GM11168 (cell line): ENCODE results near the gene ARX.

Source experiments
- in situ Hi-C: fragments of 300-500 bp; cut with MboI; formaldehyde crosslinking; loops from one replicate; pipeline ENCODE4 v1.12.0; 2022; ENCODE audit warnings: low sequenced_read_pairs; ENCODE audit not compliant: unreplicated experiment

Gene ARX

GRCh38 chrX:25015486-25016360, at the start of gene ARX:
Gene ARX, minus strand, starts transcription at chrX:25015965. Its CDS starts 228 bp downstream, at chrX:25015737.
- in situ Hi-C loops: loop anchor here (10.0 kb wide), 1 partner anchor 161 kb away; no protein-coding TSS in a partner anchor

- in situ Hi-C loops: no loop called here
These were observed 43.5 kb upstream of the ARX start for GRCh38 chrX:25059273-25059672.

- in situ Hi-C loops: no loop called here
These were observed 37.2 kb upstream of the ARX start for GRCh38 chrX:25052798-25053534.

GRCh38 chrX:25049971-25050370, 34.2 kb upstream of the ARX start:
- in situ Hi-C loops: no loop called here

- in situ Hi-C loops: no loop called here
These were observed 33.6 kb upstream of the ARX start for GRCh38 chrX:25049357-25049756.

GRCh38 chrX:25048178-25048577, 32.4 kb upstream of the ARX start:
- in situ Hi-C loops: no loop called here

GRCh38 chrX:25043192-25043591, 27.4 kb upstream of the ARX start:
- in situ Hi-C loops: no loop called here

- in situ Hi-C loops: no loop called here
These were observed 23.3 kb upstream of the ARX start for GRCh38 chrX:25039036-25039435.

- in situ Hi-C loops: no loop called here
These were observed 19.1 kb upstream of the ARX start for GRCh38 chrX:25034889-25035288.

- in situ Hi-C loops: no loop called here
These were observed 13.6 kb upstream of the ARX start for GRCh38 chrX:25029288-25029825.

- in situ Hi-C loops: no loop called here
These were observed 13.0 kb upstream of the ARX start for GRCh38 chrX:25028726-25029125.

- in situ Hi-C loops: no loop called here
These were observed 10.8 kb upstream of the ARX start for GRCh38 chrX:25026576-25026975.

- in situ Hi-C loops: no loop called here
These were observed 9.8 kb upstream of the ARX start for GRCh38 chrX:25025615-25026014.

GRCh38 chrX:25023908-25024307, 8.1 kb upstream of the ARX start:
- in situ Hi-C loops: loop anchor here (5.0 kb wide), 1 partner anchor 118 kb away; no protein-coding TSS in a partner anchor

GRCh38 chrX:25022499-25023325, 6.9 kb upstream of the ARX start:
- in situ Hi-C loops: loop anchor here (5.0 kb wide), 1 partner anchor 120 kb away; no protein-coding TSS in a partner anchor

GRCh38 chrX:25020905-25021449, 5.2 kb upstream of the ARX start:
- in situ Hi-C loops: loop anchor here (5.0 kb wide), 1 partner anchor 121 kb away; no protein-coding TSS in a partner anchor

GRCh38 chrX:25020391-25020904, 4.7 kb upstream of the ARX start:
- in situ Hi-C loops: loop anchor here (5.0 kb wide), 1 partner anchor 122 kb away; no protein-coding TSS in a partner anchor

- in situ Hi-C loops: loop anchor here (5.0 to 10.0 kb wide), 2 partner anchors 122 to 165 kb away; no protein-coding TSS in a partner anchor
These were observed 4.1 kb upstream of the ARX start for GRCh38 chrX:25019707-25020390.

GRCh38 chrX:25018682-25019081, 2.9 kb upstream of the ARX start:
- in situ Hi-C loops: loop anchor here (10.0 kb wide), 1 partner anchor 164 kb away; no protein-coding TSS in a partner anchor
